H9 (cell line): ENCODE results near the gene BAAT. TPM values are rescaled to one million over a fixed set of nuclear protein-coding genes. Genes with fewer than 3 reads are reported as not detected.

Experiments used
- DNase-seq: peaks from one replicate; pipeline ENCODE4 v3.0.0-alpha.2; 2017
- H2AFZ ChIP-seq: one replicate; pipeline ENCODE4 v1.6.1; 2013; ENCODE audit warnings: mild to moderate bottlenecking, low read length, control low read depth, moderate library complexity
- H2AK5ac ChIP-seq: 2 replicates; pipeline ENCODE4 v1.6.1; 2013; ENCODE audit warnings: low read length, control low read depth, mixed read lengths; ENCODE audit not compliant: insufficient read length
- H2BK120ac ChIP-seq: one replicate; pipeline ENCODE4 v1.6.1; 2013; ENCODE audit warnings: low read depth, mild to moderate bottlenecking, low read length, control low read depth, inconsistent platforms; ENCODE audit not compliant: poor library complexity, severe bottlenecking
- H2BK12ac ChIP-seq: 2 replicates; pipeline ENCODE4 v1.6.1; 2013; ENCODE audit warnings: low read length, control low read depth, mixed read lengths, low read depth; ENCODE audit not compliant: insufficient read length
- H2BK15ac ChIP-seq: 2 replicates; pipeline ENCODE4 v1.6.1; 2013; ENCODE audit warnings: low read depth, low read length, control low read depth
- H2BK20ac ChIP-seq: one replicate; pipeline ENCODE4 v1.6.1; 2013; ENCODE audit warnings: low read depth, mild to moderate bottlenecking, low read length, control low read depth, inconsistent platforms; ENCODE audit not compliant: poor library complexity, severe bottlenecking
- H2BK5ac ChIP-seq: 2 replicates; pipeline ENCODE4 v1.6.1; 2013; ENCODE audit warnings: low read length, control low read depth, mixed read lengths; ENCODE audit not compliant: insufficient read length
- H3K14ac ChIP-seq: 2 replicates; pipeline ENCODE4 v1.6.1; 2013; ENCODE audit warnings: low read length, control low read depth; ENCODE audit not compliant: insufficient read depth
- H3K18ac ChIP-seq: 2 replicates; pipeline ENCODE4 v1.6.1; 2013; ENCODE audit warnings: low read depth, mild to moderate bottlenecking, mixed read lengths, low read length, control low read depth; ENCODE audit not compliant: insufficient read length
- H3K23ac ChIP-seq: 2 replicates; pipeline ENCODE4 v1.6.1; 2013; ENCODE audit warnings: low read length, control low read depth, mixed read lengths, low read depth; ENCODE audit not compliant: insufficient read length
- H3K23me2 ChIP-seq: 2 replicates; pipeline ENCODE4 v1.6.1; 2013; ENCODE audit warnings: low read depth, mild to moderate bottlenecking, mixed read lengths, low read length, control low read depth; ENCODE audit not compliant: insufficient read length, poor library complexity, severe bottlenecking
- H3K27ac ChIP-seq: 2 replicates; pipeline ENCODE4 v1.5.1; 2013; ENCODE audit warnings: low read length, control low read depth, mixed read lengths, low read depth; ENCODE audit not compliant: insufficient read length
- H3K27me3 ChIP-seq: 2 replicates; pipeline ENCODE4 v1.6.1; 2013; ENCODE audit warnings: low read length, control low read depth, inconsistent platforms; ENCODE audit not compliant: insufficient read depth
- H3K4ac ChIP-seq: 2 replicates; pipeline ENCODE4 v1.6.1; 2013; ENCODE audit warnings: low read depth, mild to moderate bottlenecking, control low read depth, inconsistent platforms, low read length, moderate library complexity
- H3K4me1 ChIP-seq: 2 replicates; pipeline ENCODE4 v1.6.1; 2013; ENCODE audit warnings: low read length, control low read depth, inconsistent platforms; ENCODE audit not compliant: insufficient read depth
- H3K4me2 ChIP-seq: 2 replicates; pipeline ENCODE4 v1.6.1; 2013; ENCODE audit warnings: low read length, control low read depth, mixed read lengths; ENCODE audit not compliant: insufficient read length, insufficient read depth
- H3K56ac ChIP-seq: 2 replicates; pipeline ENCODE4 v1.6.1; 2013; ENCODE audit warnings: low read depth, mild to moderate bottlenecking, mixed read lengths, low read length, control low read depth; ENCODE audit not compliant: insufficient read length
- H3K79me1 ChIP-seq: 2 replicates; pipeline ENCODE4 v1.6.1; 2013; ENCODE audit warnings: low read depth, mild to moderate bottlenecking, moderate library complexity, low read length, control low read depth, inconsistent platforms; ENCODE audit not compliant: insufficient read depth, poor library complexity, severe bottlenecking
- H3K79me2 ChIP-seq: 2 replicates; pipeline ENCODE4 v1.6.1; 2013; ENCODE audit warnings: low read length, control low read depth, inconsistent platforms; ENCODE audit not compliant: insufficient read depth
- H3K9ac ChIP-seq: 2 replicates; pipeline ENCODE4 v1.6.1; 2013; ENCODE audit warnings: low read length, control low read depth, mixed read lengths; ENCODE audit not compliant: insufficient read length; ENCODE audit errors: extremely low read depth
- H3K9me3 ChIP-seq: one replicate; pipeline ENCODE4 v1.6.1; 2013; ENCODE audit warnings: low read depth, low read length, inconsistent platforms; ENCODE audit not compliant: control insufficient read depth
- H3T11ph ChIP-seq: one replicate; pipeline ENCODE4 v1.6.1; 2013; ENCODE audit warnings: mild to moderate bottlenecking, low read length, control low read depth, inconsistent platforms
- H4K20me1 ChIP-seq: one replicate; pipeline ENCODE4 v1.6.1; 2013; ENCODE audit not compliant: control insufficient read depth, insufficient read length, insufficient read depth
- H4K5ac ChIP-seq: 2 replicates; pipeline ENCODE4 v1.6.1; 2013; ENCODE audit warnings: low read depth, mild to moderate bottlenecking, mixed read lengths, low read length, control low read depth; ENCODE audit not compliant: insufficient read length
- H4K8ac ChIP-seq: replicated peaks from 2 replicates; pipeline ENCODE4 v1.6.1; 2013; ENCODE audit warnings: low read length, control low read depth, mixed read lengths, low read depth; ENCODE audit not compliant: insufficient read length
- H4K91ac ChIP-seq: 2 replicates; pipeline ENCODE4 v1.6.1; 2013; ENCODE audit warnings: low read depth, mild to moderate bottlenecking, moderate library complexity, mixed read lengths, low read length, control low read depth; ENCODE audit not compliant: insufficient read length
- H3K27ac Mint-ChIP-seq, 3 experiments: 2 replicates in 2 of 3; 3 replicates in 1 of 3; pipeline ENCODE4 v1.8.0; 2020 to 2021; ENCODE audit warnings: mixed read lengths in 3 of 3, mild to moderate bottlenecking in 1 of 3, moderate library complexity in 1 of 3
- H3K27me3 Mint-ChIP-seq: 2 replicates; pipeline ENCODE4 v1.8.0; 2021; ENCODE audit warnings: low read depth, mild to moderate bottlenecking, moderate library complexity, mixed read lengths
- H3K36me3 Mint-ChIP-seq, 3 experiments: 2 replicates in 2 of 3; 3 replicates in 1 of 3; pipeline ENCODE4 v1.8.0; 2020 to 2021; ENCODE audit warnings: low read depth in 3 of 3, mixed read lengths in 3 of 3; ENCODE audit not compliant: insufficient read depth in 1 of 3
- H3K4me1 Mint-ChIP-seq, 2 experiments: 2 replicates each; pipeline ENCODE4 v1.8.0; 2020; ENCODE audit warnings: mixed read lengths in 2 of 2
- H3K4me3 Mint-ChIP-seq, 2 experiments: 2 replicates in 1 of 2; 3 replicates in 1 of 2; pipeline ENCODE4 v1.8.0; 2020 to 2021; ENCODE audit warnings: mild to moderate bottlenecking in 2 of 2, mixed read lengths in 2 of 2, moderate library complexity in 1 of 2
- H3K9me3 Mint-ChIP-seq, 2 experiments: 2 replicates in 1 of 2; 3 replicates in 1 of 2; pipeline ENCODE4 v1.8.0; 2020; ENCODE audit warnings: mild to moderate bottlenecking in 2 of 2, mixed read lengths in 2 of 2, moderate library complexity in 1 of 2
- WGBS: extraction: QIAGEN DNeasy Blood & Tissue Kit; methylation state at CpG from one replicate; pipeline ENCODE4 v1.1.7; 2013; ENCODE audit warnings: missing lambda C conversion rate, low lambda C conversion rate, mixed read lengths; ENCODE audit not compliant: insufficient read length; ENCODE audit errors: extremely low coverage; 5-methylcytosine and 5-hydroxymethylcytosine counted together
- total RNA-seq: library from RNA; stranded (reverse); gene quantifications from 2 replicates; pipeline ENCODE4 v1.2.1, GENCODE V29; 2021
- TF ChIP-seq, protein P1 (sequence below): fragments of 200-600 bp; sonication (generic); conservative IDR thresholded peaks from 3 replicates; pipeline ENCODE4 v1.8.0; 2021; ENCODE audit warnings: antibody characterized with exemption, mild to moderate bottlenecking

The BAAT gene
- total RNA-seq, 1 experiment from 2014 or later = 0.09 TPM

- H2AK5ac ChIP-seq = no peak overlapping the region
- no peak overlapping the region for H2BK15ac ChIP-seq
- H3K79me2 ChIP-seq = peaks cover 10% of the 10 kb centered on the region; the same call in 1 of the 2 replicates
- no peaks in the 10 kb centered on the region for H3K9me3 ChIP-seq
- no peaks in the 10 kb centered on the region for H3K27me3 ChIP-seq
- H4K91ac ChIP-seq = no peak overlapping the region
- H3K23me2 ChIP-seq = no peaks in the 10 kb centered on the region
- H3K23ac ChIP-seq = no peak overlapping the region
- no peak overlapping the region for H2BK5ac ChIP-seq
- H3K36me3 Mint-ChIP-seq = peaks cover 57 to 76% (median 72%) of the 10 kb centered on the region in 3 experiments
- no CpG with 5 or more reads among the region's 2 CpGs for WGBS
- H2BK12ac ChIP-seq = no peak overlapping the region
- no peak overlapping the region for H3K18ac ChIP-seq
- H3K4me1 Mint-ChIP-seq = peaks cover 18 to 22% of the 10 kb centered on the region in 2 experiments
- H3K27ac Mint-ChIP-seq = peak overlapping the region in 1 of 3 experiments; percentile 42; a peak in 2 of 7 replicates
- H4K20me1 ChIP-seq = no peaks in the 10 kb centered on the region
- no peak overlapping the region for H3T11ph ChIP-seq
- H3K79me1 ChIP-seq = no peaks in the 10 kb centered on the region
- H3K27ac ChIP-seq = no peak overlapping the region
- no peak overlapping the region for H4K8ac ChIP-seq
- no peak overlapping the region for H3K4ac ChIP-seq
- H3K27me3 Mint-ChIP-seq = no peaks in the 10 kb centered on the region; the same call in 1 of the 2 replicates
- no peak overlapping the region for H3K56ac ChIP-seq
- DNase-seq = no peak
- no peak overlapping the region for H4K5ac ChIP-seq
- H2AFZ ChIP-seq = no peak overlapping the region
- H3K4me3 Mint-ChIP-seq = no peak overlapping the region
- H3K4me1 ChIP-seq = no peaks in the 10 kb centered on the region
- TF ChIP-seq, protein P1, sequence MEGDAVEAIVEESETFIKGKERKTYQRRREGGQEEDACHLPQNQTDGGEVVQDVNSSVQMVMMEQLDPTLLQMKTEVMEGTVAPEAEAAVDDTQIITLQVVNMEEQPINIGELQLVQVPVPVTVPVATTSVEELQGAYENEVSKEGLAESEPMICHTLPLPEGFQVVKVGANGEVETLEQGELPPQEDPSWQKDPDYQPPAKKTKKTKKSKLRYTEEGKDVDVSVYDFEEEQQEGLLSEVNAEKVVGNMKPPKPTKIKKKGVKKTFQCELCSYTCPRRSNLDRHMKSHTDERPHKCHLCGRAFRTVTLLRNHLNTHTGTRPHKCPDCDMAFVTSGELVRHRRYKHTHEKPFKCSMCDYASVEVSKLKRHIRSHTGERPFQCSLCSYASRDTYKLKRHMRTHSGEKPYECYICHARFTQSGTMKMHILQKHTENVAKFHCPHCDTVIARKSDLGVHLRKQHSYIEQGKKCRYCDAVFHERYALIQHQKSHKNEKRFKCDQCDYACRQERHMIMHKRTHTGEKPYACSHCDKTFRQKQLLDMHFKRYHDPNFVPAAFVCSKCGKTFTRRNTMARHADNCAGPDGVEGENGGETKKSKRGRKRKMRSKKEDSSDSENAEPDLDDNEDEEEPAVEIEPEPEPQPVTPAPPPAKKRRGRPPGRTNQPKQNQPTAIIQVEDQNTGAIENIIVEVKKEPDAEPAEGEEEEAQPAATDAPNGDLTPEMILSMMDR = peak; percentile 63
- no peak overlapping the region for H3K14ac ChIP-seq
- no peak overlapping the region for H2BK20ac ChIP-seq
- no peak overlapping the region for H3K4me2 ChIP-seq
- H3K9me3 Mint-ChIP-seq = peaks cover 29 to 38% of the 10 kb centered on the region in 2 experiments
- H2BK120ac ChIP-seq = no peak overlapping the region
- no peak overlapping the region for H3K9ac ChIP-seq
Observed at GRCh38 chr9:101388507-101388993, 3.7 kb upstream of the BAAT start.
